GM12801 (cell line): ENCODE measurements around the gene NUP214.

Experiments used
- CTCF ChIP-seq: IDR thresholded peaks from one replicate; pipeline ENCODE4 v1.5.1; 2011; ENCODE audit warnings: control low read depth; ENCODE audit not compliant: insufficient read length; ENCODE audit errors: extremely low read depth

NUP214 gene

GRCh38 chr9:131122158-131122557 is 3.2 kb upstream of the NUP214 start:
- no peak for TF ChIP-seq CTCF

- no peak for TF ChIP-seq CTCF
These were observed 423 bp upstream of the NUP214 start for GRCh38 chr9:131125038-131125287.

GRCh38 chr9:131126059-131126426 is 657 bp downstream of the NUP214 start:
- no peak for TF ChIP-seq CTCF

- no peak for TF ChIP-seq CTCF
These were observed 3.8 kb downstream of the NUP214 start for GRCh38 chr9:131129183-131129582.

- no peak for TF ChIP-seq CTCF
These were observed 13.3 kb downstream of the NUP214 start for GRCh38 chr9:131138676-131139075.

- TF ChIP-seq CTCF = no peak
These were observed 14.7 kb downstream of the NUP214 start for GRCh38 chr9:131140112-131140511.

GRCh38 chr9:131140550-131140949 is 15.2 kb downstream of the NUP214 start:
- TF ChIP-seq CTCF = no peak

- TF ChIP-seq CTCF = no peak
These were observed 16.8 kb downstream of the NUP214 start for GRCh38 chr9:131142160-131142559.
